DMS 273 (cell line): Measurements from ENCODE around the gene CHRM2.
"Not testable (repeated sequence)": the region's sequence is repeated elsewhere in the genome, so short reads cannot be mapped to it uniquely, and the experiment has no call there.

Source experiments
- DNase-seq: peaks from one replicate; lab custom pipeline; 2025; ENCODE audit not compliant: unreplicated experiment; lab: John Stamatoyannopoulos, UW

The CHRM2 gene

GRCh38 chr7:136868496-136869000, at the start of gene CHRM2:
CHRM2 (plus strand) TSS chr7:136868652; CDS start chr7:137014866, 146,214 bp downstream.
- peak; percentile 42 for DNase-seq

- DNase-seq: not testable (repeated sequence)
Observed at GRCh38 chr7:136831398-136831797, 37.1 kb upstream of the CHRM2 start.

GRCh38 chr7:136845899-136846465, 22.5 kb upstream of the CHRM2 start:
- DNase-seq: no peak

- DNase-seq: no peak
Observed at GRCh38 chr7:136847858-136848257, 20.6 kb upstream of the CHRM2 start.

GRCh38 chr7:136853654-136854053, 14.8 kb upstream of the CHRM2 start:
- DNase-seq: no peak

GRCh38 chr7:136857573-136857972, 10.9 kb upstream of the CHRM2 start:
- DNase-seq: no peak

- DNase-seq: no peak
Observed at GRCh38 chr7:136859803-136860202, 8.6 kb upstream of the CHRM2 start.

GRCh38 chr7:136865236-136865635, 3.2 kb upstream of the CHRM2 start:
- DNase-seq: no peak

- no peak for DNase-seq
Observed at GRCh38 chr7:136865777-136866176, 2.7 kb upstream of the CHRM2 start.

- no peak for DNase-seq
Observed at GRCh38 chr7:136869001-136869961, 829 bp downstream of the CHRM2 start.

GRCh38 chr7:136869991-136870865, 1.8 kb downstream of the CHRM2 start:
- peak; percentile 6 for DNase-seq

- DNase-seq: peak; percentile 9
Observed at GRCh38 chr7:136870866-136871487, 2.5 kb downstream of the CHRM2 start.

- DNase-seq: peak; percentile 66
Observed at GRCh38 chr7:136874393-136875032, 6.1 kb downstream of the CHRM2 start.

- no peak for DNase-seq
Observed at GRCh38 chr7:136877509-136877908, 9.1 kb downstream of the CHRM2 start.

GRCh38 chr7:136877990-136878389, 9.5 kb downstream of the CHRM2 start:
- no peak for DNase-seq

- DNase-seq: no peak
Observed at GRCh38 chr7:136878878-136879277, 10.4 kb downstream of the CHRM2 start.

- DNase-seq: no peak
Observed at GRCh38 chr7:136883046-136883445, 14.6 kb downstream of the CHRM2 start.

- DNase-seq: no peak
Observed at GRCh38 chr7:136884492-136884891, 16.0 kb downstream of the CHRM2 start.

- DNase-seq: no peak
Observed at GRCh38 chr7:136887317-136887716, 18.9 kb downstream of the CHRM2 start.

- DNase-seq: no peak
Observed at GRCh38 chr7:136890399-136890798, 21.9 kb downstream of the CHRM2 start.
